NCI-H82 treated with DMSO at 0.1 percent for 48 hours (cell line): Measurements from ENCODE around the gene LRRC2.
"Not testable (repeated sequence)": the region's sequence is repeated elsewhere in the genome, so short reads cannot be mapped to it uniquely, and the experiment has no call there.

Experiments used
- DNase-seq: peaks from one replicate; lab custom pipeline; 2025; ENCODE audit not compliant: unreplicated experiment; lab: John Stamatoyannopoulos, UW

The LRRC2 gene

DNA sequence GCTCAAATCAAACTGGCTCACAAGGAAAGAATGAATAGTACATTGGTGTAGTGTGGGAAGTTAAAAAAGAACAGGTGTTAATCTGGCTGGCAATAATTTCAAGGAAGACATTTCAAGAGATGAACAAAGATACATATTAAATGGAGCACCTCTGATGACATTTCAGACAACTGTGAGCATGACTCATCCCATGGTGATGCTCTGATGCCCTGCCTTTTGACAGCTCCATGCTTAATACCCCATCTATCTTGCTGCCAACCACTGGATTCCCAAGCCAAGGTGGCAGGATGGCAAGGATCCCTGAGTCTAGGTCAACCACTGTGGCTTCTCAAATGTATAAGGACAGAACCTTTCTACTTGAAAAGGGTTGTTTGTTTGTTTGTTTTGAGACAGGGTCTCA, 29.3 kb downstream of the LRRC2 start:
- DNase-seq = no peak

DNA sequence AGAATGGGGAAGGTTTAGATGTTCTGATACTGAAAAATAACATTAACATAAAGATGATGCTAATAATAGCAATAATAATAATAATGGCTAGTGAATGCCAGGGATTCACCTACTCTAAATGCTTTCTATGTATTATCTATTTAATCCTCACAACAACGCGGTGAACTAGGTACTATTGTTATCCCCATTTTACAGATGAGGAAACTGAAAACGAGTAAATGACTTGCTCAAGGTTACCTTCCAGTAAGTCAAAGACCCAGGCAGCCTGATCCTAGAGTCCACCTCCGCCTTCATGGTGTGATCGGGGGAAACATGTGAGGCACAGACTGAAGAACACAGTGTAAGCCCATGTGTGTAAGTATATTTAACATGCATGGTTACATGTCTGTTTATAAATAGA, 30.4 kb downstream of the LRRC2 start:
- DNase-seq = no peak

DNA sequence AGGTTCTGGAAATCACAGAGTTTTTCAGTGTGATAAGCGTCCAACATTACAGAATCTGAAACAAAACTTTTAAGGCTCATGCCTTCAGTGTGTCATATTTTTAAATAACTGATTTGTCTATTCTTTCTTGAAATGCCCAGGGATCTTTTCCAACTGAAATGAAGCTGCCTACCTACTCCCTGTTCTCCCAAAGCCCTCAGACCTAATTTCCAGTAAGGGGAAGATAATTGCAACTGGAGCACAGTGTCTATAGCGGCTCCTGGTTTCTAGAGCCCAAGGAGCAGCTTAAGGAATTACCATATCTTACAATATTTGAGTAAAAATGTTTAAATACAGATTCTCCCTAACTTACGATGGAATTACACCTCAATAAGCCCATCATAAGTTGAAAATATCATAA, 33.0 kb downstream of the LRRC2 start:
- no peak for DNase-seq

DNA sequence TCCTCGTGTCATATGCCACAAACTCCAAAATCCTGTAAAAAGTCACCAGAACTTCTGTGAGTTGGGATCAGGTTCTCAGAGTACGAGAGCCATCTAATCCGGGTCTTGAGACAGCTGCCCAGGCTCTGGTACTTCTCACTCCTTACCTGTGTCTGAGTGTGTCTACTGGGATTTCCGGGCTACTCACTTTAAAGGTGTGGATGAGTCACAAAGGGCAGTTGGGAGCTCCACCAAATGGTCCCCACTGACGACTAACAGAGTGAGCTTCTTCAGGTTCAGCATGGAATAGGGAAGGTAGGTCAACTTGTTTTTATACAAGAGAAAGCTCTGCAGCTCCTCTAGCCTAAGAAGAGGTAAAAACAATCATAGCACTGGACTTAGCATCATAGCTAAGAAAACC, 38.9 kb downstream of the LRRC2 start:
- no peak for DNase-seq

DNA sequence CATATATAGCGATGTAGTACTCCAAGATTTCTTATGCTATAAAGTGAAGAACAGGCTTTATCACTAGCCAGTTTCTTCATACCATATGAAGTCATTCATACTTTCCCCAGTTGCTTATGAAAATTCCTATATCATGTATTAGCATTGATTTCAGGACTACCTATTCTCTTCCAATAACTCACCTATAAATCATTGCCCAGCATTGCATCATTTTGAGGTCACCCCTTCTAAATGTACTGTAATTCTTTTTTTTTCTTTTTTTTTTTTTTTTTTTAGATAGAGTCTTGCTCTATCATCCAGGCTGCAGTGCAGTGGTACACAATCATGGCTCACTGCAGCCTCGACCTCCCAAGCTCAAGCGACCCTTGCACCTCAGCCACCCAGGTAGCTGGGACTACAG, 41.3 kb downstream of the LRRC2 start:
- DNase-seq = no peak

DNA sequence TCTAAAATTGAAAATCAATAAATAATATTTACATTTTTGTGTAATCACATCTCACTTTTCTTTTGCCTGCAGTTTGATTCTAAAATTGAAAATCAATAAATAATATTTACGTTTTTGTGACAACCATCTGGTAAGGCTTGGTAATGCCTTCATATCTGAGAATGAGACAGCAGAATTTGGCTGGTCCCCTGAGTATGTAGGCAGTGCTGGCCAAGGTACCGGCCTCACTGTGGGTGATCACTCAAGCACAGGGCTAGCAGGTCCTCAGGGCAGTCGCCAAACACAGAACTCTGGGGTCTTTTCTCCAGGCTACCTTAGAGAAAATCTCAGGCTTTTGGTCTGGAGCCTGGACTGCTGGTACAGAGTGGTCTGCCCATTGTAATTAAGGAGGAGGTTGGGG, 42.1 kb downstream of the LRRC2 start:
- no peak for DNase-seq

DNA sequence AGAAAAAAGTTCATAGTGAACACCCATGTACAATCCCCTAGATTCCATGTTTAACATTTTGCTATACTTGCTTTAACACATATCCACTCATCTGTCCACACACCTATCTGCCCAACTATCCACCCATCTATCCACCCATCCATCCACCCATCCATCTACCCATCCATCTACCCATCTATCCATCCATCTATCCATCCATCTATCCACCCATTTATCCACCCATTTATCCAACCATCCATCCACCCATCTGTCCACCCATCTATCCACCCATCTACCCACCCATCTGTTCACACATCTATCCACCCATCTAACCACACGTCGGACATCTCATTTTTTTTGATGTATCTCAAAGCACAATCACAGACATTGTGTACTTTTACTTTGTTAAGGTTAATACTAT, 42.5 kb downstream of the LRRC2 start:
- no peak for DNase-seq

DNA sequence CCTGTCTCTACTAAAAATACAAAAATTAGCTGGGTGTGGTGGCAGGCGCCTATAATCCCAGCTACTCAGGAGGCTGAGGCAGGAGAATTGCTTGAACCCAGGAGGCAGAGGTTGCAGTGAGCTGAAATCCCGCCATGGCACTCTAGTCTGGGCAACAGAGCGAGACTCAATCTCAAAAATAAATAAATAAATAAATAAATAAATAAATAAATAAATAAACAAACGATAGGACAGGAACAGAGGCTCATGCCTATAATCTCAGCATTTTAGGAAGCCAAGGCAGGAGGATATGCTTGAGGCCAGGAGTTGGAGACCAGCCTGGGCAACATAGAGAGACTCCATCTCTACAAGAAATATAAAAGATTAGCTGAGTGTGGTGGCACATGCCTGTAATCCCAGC, 43.9 kb downstream of the LRRC2 start:
- not testable (repeated sequence) for DNase-seq

DNA sequence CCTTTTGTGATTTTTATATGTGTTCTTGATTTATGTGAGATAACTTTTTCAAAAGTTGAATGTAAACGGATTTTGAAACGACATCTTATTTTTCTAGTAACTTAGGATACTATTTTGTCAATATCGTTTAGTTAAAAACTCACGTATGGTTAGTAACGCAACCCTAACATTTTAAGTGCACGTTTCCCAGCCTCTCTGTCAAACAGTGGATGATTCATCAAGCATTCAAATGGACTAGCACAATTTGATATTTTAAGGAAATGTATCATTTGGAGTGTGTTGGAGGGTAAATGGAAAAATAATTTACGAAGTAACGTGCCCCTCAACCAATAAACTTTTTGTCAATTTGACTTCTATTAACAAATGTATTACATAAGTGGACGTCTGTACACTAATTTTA, 45.0 kb downstream of the LRRC2 start:
- DNase-seq = no peak

DNA sequence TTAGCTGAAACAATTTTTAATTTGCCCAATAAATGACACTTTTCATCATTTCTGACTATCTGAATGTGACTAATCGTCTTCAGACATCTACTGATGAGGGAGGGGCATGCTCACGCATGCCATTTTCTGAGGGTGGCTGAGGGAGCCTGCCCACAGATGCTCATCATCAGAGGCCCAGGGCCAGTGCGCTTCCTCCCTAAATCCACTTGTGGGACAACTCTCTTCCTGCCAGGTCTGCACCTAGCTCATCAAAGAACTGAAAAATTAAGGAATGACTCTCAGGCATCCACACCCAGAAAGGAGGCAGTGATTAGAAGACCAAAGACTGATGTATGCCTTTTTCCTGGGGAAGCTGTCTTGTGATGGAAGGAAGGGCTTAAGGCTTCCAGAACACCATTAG, 45.6 kb downstream of the LRRC2 start:
- no peak for DNase-seq

DNA sequence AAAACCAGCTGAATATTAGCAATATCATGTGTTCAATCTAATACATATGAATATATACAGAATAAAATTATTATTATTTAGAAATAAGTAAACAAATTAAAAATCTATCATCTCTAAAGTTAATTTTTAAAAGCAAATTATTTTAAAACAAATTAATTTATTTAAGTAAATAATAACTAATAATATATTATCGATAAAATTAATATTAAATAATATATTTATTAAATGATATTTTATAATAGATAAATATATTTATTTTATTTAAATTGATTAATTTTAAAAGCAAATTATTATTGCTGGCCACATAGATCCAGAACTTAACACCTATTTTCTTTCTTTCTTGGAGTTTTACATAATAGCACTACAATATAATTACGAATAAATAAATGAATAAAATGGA, 46.1 kb downstream of the LRRC2 start:
- no peak for DNase-seq

DNA sequence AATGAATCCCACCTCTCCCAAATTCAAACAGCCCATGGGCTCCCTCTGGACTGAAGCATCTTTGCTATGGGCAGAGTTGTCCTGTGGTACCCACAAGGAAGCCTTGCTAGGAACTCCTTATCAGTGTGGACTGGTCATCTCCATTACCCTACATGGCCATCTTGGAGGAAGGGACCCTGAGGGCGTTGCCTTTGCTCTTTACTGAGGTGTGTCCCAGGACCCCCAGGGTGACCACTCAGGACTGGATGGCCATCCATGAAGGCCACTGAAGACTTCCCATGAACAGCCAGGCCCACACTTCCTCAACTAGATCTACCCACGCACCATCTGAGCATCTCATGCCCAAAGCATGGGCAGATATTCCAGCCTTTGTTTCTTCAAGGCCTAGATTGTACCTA, 48.3 kb downstream of the LRRC2 start:
- DNase-seq = no peak

DNA sequence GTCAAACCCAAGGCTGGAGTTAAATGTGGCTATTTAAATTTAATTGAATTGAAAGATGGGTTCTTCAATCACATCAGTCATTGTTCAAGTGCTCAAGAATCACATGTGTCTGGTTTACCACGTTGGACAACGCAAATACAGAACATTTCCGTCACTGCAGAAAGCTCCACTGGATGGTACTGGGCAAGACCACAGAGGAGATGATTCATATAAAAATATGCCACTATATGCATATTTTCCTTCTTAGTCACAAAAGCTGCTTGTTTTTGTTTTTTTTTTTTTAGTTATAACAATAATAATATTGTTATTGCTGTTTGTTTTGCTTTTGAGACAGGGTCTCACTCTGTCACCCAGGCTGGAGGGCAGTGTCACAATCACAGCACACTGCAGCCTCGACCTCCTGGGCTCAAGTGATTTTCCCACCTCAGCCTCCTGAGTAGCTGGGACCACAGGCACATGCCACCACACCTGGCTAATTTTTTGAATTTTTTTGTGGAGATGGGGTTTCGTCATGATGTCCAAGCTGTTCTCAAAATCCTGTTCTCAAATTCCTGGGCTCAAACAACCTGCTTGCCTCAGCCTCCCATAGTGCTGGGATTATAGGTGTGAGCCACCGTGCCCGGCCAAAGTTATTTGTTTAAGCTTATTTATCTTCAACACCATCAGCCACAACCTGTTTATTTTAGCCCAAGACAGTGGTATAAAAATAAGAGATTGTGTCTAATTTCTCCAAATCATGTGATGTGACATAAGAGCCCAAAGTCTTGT, 48.9 kb downstream of the LRRC2 start:
- no peak for DNase-seq

DNA sequence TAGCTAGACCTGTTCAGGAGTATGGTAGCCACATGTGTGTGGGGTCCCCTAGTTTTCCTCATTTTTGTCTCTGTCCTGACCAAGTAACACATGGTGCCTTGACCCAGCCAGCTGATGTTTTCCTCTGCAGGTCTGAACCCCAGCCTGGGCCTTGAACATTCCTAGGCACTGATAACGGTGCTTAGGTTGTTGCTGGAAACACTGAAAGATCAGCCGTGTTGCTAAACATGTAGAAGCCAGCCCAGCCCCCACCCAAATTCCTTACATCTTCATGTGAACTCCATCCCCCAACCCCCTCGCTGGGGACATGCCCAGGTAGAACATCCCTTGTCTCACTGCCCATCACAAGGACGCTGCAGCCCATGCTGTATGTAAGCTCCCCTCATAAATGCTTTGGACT, 49.6 kb downstream of the LRRC2 start:
- no peak for DNase-seq

DNA sequence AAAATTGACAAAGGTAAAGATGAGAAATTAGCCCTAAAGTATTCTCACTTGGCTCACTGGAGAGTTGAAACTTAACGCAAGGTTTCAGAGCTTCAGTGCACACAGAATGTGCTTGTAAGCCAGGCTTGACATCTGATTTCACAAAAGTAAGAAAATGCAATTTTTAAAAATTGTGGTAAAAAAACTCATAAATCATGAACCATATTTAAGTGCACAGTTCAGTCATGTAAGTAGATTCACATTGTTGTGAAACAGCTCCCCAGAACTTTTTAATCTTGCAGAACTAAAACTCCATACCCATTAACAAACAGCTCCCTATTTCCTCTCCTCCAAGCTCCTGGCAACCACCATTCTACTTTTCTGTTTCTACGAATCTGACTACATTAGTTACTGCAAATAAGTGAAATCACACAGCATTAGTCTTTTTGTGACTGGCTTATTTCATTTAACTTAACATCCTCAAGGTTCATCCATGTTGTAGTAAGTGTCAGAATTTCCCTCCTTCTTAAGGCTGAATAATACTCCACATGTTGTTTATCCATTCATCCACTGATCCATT, 53.8 kb downstream of the LRRC2 start:
- DNase-seq = no peak

DNA sequence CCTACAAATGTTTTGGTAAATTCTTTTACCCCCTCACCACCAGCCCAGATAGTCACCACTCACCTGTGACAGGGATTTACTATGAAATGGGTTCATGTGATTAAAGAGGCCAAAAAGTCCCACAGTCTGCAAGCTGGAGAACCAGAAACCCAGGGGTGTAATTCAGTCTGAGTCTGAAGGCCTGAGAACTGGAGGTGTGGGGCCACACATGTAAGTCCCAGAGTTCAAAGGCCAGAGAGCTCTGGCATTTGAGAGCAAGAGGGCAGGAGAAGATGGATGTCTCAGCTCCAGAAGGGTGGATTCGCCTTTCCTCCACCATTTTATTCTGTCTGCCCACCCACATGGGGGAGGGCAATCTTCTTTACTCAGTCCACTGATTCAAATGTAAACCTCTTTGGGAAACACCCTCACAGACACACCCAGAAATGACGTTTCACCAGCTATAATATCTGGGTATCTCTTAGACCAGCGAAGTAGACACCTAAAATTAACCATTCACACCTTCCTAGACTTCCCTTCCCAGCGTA, 56.4 kb downstream of the LRRC2 start:
- peak; percentile 54 for DNase-seq

DNA sequence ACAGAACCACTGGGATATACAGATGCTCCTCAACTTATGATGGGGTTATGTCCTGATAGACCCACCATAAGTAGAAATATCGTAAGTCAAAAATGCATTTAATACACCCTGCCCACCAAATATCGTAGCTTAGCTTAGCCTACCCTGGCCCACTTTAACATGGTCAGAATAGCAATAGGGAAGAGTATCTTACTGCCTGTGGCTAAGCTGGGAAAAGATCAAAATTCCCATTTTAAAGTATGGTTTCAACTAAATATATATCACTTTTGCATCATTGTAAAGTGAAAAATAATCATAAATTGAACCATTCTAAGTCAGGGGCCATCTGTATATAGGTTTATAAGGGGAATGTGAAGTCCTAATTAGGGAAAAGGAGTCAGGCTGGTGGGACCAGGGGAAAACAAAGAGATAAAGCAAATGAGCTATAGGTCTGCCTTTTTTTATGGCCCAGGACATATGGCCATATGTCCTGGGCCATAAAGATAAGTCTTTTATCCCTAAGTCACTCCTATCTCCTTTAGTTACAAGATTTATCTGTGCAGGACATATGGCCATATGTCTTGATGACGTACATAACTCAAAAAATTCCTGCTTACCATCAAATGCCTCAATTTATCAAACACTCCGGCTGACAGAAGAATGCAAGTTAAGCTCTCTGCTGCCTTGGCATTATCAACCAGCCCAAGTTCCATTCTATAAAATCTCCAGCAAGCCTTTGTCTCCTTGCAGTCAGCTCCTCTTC, 57.1 kb downstream of the LRRC2 start:
- DNase-seq = peak; percentile 90

DNA sequence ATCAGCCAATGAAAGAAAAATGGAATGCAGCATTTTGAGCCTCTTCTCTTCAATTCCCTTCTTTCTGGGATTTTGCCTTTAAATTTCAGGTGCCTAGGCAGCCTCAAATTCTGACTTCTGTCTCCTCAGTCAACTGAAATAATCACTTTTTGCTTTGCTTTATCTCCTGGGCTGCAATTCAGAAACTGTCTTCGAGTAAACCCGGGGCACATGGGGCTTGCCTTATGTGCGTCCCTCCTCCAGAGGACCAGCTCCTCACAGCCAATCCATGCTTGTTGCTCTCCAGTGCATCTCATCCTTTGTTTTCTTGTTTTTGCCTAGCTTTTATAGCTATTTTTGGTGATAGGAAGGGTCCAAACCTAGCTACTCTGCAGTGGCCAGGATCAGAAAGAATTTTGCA, 59.6 kb downstream of the LRRC2 start:
- no peak for DNase-seq

DNA sequence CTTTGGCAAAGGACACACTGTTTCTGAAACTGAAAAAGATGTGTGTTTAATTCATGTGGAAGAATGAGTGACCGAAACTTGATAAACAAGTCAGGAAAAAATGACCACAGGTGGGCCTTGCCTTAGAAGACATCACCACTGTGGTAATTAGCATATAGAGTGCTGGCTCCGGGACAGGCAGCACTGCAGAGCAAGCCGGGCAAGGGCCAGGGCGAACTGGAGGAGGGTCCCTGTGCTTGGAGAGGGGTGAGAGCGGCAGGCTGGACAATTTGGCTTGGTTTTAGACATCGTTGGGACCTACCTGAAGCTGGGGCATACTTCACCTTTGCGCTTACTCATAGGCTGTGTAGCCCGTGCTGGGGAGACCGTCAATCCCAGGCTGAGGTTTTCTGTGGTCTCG, 60.1 kb downstream of the LRRC2 start:
- DNase-seq = no peak

DNA sequence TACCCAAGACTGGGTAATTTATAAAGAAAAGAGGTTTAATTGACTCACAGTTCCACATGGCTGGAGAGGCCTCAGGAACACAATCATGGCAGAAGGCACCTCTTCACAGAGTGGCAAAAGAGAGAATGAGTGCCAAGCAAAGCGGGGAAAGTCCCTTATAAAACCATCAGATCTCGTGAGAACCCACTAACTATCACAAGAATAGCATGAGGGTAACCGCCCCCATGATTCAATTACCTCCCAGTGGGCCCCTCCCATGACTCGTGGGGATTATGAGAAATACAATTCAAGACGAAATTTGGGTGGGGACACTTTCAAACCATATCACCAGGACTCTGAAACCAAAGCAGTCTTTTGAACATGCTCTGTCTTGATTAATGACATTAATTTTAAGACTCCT, 61.3 kb downstream of the LRRC2 start:
- DNase-seq = no peak

DNA sequence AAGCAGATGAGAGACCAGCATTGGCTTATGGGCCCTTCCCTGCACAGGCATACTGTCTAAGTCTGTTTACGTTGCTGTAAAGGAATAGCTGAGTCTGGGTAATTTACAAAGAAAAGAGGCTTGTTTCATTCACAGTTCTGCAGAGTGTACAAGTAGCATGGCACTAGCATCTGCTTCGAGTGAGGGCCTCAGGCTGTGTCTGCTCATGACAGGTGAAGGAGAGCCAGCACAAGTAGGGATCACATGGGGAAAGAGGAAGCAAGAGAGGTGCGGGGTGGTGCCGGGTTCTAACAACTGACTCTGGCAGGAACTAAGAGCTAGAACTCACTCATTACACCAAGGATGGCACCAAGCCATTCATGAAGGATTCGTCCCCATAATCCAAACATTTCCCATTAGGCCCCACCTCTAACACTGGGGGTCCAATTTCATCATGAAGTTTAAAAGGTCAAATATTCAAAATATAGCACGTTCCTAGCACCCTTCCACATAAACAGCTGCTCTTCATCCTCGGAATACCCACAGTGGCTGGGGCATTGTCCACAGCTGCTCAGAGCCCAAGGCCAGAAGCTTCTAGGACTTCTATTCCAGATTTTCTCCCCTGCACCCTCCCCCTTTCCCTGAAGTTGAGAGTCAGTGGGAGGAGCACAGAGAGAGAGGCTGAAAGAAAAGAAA, 62.8 kb downstream of the LRRC2 start:
- DNase-seq = no peak

DNA sequence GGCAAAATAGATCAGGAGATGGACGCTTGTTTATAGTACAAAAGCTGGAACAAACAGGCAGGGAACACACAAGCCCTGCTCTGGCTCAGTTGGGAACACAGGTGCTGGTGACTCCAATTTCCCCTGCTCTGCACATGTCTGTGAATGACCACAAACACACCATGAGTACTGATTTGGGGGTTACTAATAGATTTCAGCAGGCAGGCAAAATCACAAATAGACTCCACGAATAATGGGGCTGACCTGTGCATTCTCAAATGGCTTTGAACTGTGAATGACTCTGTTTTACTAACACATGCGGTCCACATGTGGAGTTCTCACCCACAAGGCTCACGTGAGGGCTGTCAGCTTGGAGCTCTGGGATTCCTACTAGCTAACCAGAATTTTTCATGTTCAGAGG, 64.4 kb downstream of the LRRC2 start:
- DNase-seq = no peak
